Activated effector memory CD4-positive, alpha-beta T cell treated with Interleukin-2 at 50 U/mL for 16 hours (primary cell): ENCODE data around the gene ABAT.
"Not testable (repeated sequence)": the region's sequence is repeated elsewhere in the genome, so short reads cannot be mapped to it uniquely, and the experiment has no call there.

ENCODE experiments used
- DNase-seq: peaks from one replicate; pipeline ENCODE4 v3.0.0-alpha.2; 2020

ABAT gene

GRCh38 chr16:8649829-8650554 is 24.4 kb upstream of the ABAT start:
- DNase-seq: no peak

- DNase-seq: not testable (repeated sequence)
These were observed 22.5 kb upstream of the ABAT start for GRCh38 chr16:8651958-8652357.

DNA sequence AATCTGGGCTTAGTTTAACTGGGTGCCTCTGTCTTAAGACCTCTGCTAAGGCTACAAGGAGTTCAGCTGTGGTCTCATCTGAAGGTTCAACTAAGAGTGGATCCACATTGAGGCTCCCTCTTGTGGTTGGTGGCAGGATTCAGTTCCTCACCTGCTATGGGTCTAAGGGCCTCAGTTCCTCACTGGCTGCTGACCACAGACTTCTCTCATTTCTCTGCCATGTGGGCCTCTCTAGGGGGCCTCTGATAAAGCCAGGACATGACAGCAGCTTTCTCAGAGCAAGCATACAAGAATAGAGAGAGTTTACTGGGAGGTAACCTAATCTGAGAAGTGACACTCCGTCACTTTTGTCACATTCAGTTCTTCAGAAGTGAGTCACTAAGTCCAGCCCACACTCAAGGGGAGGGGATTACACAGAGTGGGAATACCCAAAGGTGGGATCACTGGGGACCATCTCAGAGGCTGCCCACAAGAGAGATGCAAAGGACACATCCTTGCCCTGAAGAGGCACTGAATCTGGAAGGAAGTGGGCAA is 19.2 kb upstream of the ABAT start:
- DNase-seq: no peak

DNA sequence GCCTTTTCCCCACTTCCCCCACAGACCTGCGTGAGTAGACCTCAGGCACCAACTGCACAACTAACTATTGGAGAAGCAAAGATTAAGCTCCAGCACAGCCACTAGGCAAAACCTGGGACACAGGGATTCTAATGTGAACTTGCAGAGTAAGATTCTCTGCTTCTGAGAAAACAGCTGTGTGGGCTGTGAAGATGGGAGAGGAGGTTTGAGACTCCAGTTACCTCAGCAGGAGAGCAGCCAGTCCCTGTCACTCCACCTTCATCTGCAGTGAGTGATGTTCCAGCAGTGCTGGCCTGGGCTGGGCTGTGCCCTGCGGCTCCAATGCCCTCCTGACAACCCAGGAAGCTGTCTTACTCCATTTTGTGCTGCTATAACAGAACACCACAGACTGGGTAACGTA is 18.0 kb upstream of the ABAT start:
- DNase-seq: no peak

- DNase-seq: peak; percentile 42
These were observed 13.5 kb upstream of the ABAT start for GRCh38 chr16:8660841-8661301.

- no peak for DNase-seq
These were observed 12.7 kb upstream of the ABAT start for GRCh38 chr16:8661703-8662102.

DNA sequence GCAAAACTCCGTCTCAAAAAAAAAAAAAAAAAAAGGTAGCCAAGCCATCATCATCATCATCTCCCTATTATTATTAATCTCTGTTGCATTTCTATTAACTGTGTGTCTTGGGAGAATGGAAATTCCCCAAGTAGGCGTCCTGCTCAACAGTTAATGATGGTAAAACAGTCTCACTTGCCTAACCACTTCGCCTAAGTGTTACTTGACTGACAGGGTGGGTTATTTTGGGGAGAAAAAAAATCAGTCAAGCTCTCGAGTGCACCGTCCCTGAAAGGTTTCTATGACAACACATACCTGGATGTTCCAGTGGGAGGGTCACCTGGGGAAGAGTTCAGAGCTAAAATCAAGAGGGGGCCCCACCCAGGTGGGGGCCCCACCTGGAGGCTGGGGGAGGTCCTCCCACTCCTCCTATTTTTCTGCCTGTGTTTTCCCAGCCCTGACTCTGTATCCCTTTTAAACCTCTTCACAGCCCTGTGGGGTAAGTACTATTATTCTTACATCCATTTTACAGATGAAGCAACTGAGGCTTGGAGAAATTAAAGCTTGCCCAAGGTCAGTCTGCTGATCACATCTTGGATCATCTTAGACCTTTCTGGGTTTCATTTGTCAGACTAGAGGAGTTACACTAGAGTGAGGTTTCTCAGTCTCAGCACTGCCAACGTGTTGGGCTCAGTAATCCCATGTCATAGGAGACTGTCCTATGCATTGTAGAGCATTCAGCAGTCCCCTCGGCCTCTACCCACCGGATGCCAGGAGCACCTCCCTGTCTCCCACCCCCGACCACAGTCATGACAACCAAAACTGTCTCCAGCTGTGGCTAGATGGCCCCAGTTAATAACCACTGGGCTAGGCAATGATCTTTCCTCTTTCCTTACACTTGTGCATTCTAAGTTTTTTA is 11.0 kb upstream of the ABAT start:
- DNase-seq: no peak

- no peak for DNase-seq
These were observed 8.9 kb upstream of the ABAT start for GRCh38 chr16:8665529-8665928.

GRCh38 chr16:8667492-8667891 is 6.9 kb upstream of the ABAT start:
- no peak for DNase-seq

DNA sequence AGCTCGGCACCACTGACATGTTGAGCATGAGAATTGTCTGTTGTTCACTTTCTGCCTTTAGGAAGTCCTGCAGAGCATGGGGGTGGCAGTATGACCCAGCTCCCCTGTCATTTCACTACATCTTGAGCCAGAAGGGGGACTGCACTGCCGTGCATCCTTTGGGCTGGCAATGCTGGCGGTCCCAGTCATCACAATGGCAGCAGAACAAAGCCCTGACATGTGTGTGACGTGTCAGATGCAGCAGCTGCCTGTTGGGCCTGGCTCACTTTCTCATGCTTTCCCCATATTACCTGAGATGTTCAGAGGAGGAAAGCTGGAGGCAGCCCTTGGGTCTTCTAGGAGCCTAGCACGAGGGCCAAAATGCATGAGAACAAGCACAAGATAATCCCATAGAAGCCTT is 6.3 kb upstream of the ABAT start:
- DNase-seq: no peak

DNA sequence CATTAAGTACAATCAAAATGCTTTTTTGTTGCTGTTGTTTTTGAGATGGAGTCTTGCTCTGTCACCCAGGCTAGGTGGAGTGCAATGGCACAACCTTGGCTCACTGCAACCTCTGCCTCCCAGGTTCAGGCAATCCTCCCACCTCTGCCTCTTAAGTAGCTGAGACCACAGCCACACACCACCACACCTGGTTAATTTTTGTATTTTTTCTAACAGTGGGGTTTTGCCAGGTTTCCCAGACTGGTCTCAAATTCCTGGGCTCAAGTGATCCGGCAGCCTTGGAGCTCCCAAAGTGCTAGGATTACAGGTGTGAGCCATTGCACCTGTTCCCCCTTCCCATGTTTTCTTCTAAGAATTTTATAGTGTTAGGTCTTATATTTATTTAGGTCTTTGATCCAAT is 4.9 kb upstream of the ABAT start:
- no peak for DNase-seq

DNA sequence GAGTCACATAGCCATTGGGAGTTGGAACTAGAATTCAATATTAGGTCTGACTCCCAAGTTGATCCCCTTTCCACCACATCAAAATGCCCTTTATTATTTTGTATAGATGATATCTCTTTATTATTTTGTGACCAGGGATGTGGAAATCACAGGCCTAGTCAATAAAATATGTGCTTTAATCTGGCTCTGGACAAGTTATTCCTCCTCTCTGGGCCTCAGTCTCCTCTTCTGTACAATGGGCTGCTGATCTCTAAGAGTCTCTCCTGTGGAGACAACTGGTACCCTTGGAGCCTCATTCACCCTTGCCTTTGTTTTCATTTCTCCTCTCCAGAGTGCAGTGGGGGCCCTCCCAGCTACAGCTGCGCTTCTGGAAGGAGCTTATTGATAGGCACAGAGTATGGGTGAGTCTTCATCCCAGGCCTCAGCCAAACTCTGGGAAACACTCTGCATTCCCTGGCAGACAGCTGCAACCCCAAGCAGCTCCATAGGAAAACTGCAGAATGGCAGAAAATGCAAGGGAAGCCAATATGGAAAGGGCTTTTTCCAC is 4.3 kb upstream of the ABAT start:
- DNase-seq: no peak

- no peak for DNase-seq
These were observed 605 bp upstream of the ABAT start for GRCh38 chr16:8673611-8674412.

- DNase-seq: peak; percentile 40
These were observed 1.1 kb downstream of the ABAT start for GRCh38 chr16:8675183-8676159.

GRCh38 chr16:8676160-8676547 is 1.7 kb downstream of the ABAT start:
- DNase-seq: no peak

DNA sequence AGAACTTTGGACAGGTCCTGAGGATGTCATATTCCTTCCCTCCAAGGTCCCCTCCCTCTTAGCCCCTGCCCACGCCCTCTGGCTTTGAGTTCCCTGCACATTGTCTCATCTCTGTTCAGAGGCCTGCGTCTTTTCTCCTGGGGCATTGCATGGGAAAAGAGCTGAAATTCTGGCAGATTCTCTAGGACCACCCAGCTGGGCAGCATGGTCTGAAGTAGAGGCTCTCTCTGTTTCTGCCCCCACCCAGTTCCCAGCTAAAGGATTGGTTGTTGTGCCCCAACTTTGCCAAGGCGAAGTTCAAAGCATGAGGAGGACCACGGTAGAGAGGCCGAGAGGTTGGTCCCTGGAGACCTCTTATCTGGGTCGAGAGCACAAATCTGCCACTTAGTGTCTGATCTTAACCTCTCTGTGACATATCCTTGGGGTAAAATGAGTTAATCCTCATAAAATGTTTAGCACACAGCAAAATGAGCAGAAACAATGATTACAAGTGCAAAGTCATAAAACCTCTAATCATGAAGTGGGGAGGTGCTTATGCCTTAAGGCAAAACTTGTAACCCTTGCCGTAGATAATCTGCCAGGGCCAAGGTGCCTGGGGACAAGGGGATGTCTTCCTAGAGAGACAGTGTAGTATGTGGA is 2.4 kb downstream of the ABAT start:
- no peak for DNase-seq

GRCh38 chr16:8677481-8677880 is 3.1 kb downstream of the ABAT start:
- no peak for DNase-seq

GRCh38 chr16:8678068-8678927 is 3.9 kb downstream of the ABAT start:
- DNase-seq: no peak

DNA sequence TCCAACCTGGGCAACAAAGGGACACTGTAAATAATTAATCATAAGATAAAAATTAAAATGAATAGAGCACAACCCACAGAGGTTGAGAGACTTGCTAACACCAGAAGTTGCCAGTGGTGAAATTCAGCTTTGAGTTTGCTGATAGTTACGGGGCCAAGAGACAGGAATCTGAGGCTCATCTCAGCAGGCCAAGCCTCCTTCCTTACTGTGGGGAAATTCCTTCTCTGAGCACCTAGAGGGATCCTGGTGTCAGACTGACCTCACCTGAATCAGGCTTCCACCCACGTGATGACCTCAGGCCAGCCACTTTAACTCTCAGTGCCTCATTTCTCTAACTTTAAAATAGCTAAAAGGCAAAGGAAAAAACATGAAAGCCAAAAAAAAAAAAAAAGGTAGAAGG is 4.7 kb downstream of the ABAT start:
- DNase-seq: no peak
